GM18498 (cell line): ENCODE measurements around the gene TTC5.
A peak's percentile ranks its signal among the peaks of the same experiment; 100 is the strongest.
"Not testable (repeated sequence)": the region's sequence is repeated elsewhere in the genome, so short reads cannot be mapped to it uniquely, and the experiment has no call there.

Source experiments
- ATAC-seq: cut with Tn5 transposase; IDR thresholded peaks from one replicate; pipeline ENCODE4 v1.9.1; 2021; ENCODE audit warnings: mild to moderate bottlenecking, moderate library complexity; ENCODE audit not compliant: unreplicated experiment

The TTC5 gene

GRCh38 chr14:20306079-20306423 lies 300 bp upstream of the TTC5 start:
- ATAC-seq, result no peak

GRCh38 chr14:20302042-20302755 lies 3.6 kb downstream of the TTC5 start:
- no peak for ATAC-seq

GRCh38 chr14:20295067-20295466 lies 10.7 kb downstream of the TTC5 start:
- peak; percentile 83 for ATAC-seq

GRCh38 chr14:20294636-20295035 lies 11.1 kb downstream of the TTC5 start:
- no peak for ATAC-seq

DNA sequence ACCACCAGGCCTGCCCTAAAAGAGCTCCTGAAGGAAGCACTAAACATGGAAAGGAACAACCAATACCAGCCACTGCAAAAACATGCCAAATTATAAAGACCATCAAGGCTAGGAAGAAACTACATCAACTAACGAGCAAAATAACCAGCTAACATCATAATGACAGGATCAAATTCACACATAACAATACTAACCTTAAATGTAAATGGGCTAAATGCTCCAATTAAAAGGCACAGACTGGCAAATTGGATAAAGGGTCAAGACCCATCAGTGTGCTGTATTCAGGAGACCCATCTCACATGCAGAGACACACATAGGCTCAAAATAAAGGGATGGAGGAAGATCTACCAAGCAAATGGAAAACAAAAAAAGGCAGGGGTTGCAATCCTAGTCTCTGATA lies 23.8 kb downstream of the TTC5 start:
- not testable (repeated sequence) for ATAC-seq

GRCh38 chr14:20280265-20280664 lies 25.5 kb downstream of the TTC5 start:
- not testable (repeated sequence) for ATAC-seq

DNA sequence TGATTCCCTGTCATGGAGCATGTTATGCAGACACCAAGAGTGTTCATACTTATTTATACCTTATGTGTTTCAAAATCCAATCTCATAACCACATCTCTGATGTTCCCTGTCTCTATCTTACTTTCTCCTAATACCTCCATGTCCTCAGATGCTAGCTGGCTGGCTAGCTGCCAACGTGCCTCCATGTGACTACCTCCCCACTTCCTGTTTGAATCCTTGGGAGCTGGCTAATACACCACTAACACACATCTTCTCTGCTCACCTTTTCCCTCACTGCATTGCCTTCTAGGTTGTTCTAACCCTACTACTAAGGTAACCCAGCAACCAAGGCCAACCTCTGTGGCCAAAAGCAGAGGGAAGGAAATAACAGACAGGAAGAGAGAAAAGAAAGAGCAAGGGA lies 27.3 kb downstream of the TTC5 start:
- no peak for ATAC-seq

DNA sequence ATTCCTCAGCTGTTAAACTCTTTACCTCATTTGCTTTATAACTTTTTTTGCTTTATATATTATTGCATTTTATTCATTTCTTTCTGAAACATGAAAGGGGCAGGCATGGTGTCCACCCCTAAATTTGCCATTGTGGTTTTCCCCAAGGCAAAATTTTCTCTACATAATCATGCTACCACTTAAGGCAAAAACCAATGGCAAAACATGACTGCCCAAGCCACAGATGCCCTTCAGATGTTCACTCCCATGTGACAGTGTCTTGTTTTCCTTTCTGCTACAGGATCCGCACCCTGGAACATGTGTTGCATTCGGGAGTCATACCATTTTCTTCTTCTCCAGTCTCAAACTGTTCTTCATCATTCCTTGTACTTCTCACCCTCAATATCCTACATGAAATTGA lies 28.3 kb downstream of the TTC5 start:
- no peak for ATAC-seq

DNA sequence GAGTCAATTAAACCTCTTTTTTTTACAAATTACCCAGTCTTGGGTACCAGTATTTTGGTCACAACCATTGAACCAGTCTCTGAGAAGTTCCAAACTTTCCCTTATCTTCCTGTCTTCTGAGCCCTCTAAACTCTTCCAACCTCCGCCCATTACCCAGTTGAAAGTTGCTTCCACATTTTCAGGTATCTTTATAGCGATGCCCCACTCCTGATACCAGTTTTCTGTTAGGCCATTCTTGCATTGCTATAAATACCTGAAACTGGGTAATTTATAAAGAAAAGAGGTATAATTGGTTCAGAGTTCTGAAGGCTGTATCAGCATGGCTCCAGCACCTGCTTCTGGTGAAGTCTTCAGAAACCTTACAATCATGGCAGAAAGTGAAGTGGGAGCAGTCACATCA lies 31.7 kb downstream of the TTC5 start:
- ATAC-seq, result no peak

DNA sequence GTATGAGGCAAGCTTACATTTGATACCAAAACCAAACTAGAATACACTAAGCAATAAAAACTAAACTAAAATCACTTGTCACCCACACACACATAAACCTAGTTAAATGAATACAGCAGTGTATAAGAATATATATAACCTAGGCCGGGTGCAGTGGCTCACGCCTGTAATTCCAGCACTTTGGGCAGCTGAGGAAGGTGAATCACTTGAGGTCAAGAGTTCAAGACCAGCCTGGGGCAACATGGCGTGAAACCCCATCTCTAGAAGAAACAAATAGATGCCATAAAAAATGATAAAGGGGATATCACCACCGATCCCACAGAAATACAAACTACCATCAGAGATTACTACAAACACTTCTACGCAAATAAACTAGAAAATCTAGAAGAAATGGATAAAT lies 41.4 kb downstream of the TTC5 start:
- ATAC-seq, result not testable (repeated sequence)

DNA sequence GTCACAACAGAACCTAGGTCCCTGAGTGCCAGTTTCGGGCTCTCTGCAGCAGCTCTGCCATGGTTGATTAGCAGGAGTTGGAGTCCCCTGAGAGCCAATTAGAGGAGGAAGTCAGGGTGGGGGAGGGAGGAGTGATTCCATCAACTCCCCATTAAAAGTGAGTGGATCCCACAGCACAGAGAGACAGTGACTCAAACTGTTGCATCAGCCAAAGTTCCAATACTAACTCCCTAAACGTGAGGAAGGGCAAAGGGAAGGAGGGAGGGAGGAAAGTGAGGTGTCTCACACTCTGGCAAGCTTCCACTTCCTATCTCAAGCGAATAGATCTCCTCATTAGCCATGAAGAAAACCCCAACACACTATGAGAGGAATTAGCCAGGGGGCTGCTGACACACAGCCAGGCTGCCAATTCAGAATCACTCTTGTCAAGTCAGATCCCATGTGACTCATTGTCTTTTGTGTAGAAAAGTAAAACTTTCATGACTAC lies 43.1 kb downstream of the TTC5 start:
- no peak for ATAC-seq

GRCh38 chr14:20247646-20248246 lies 58.0 kb downstream of the TTC5 start:
- no peak for ATAC-seq
